Measurements from ENCODE around the gene DNAH10. TPM values are rescaled to one million over a fixed set of nuclear protein-coding genes. Genes with fewer than 3 reads are reported as not detected.

The DNAH10 gene
- total and polyA plus RNA-seq, 2 of the 13 experiments (the other 11 are each of a cell fraction or from before 2014, with no cell fraction given): 0.01 to 0.02 TPM

DNA sequence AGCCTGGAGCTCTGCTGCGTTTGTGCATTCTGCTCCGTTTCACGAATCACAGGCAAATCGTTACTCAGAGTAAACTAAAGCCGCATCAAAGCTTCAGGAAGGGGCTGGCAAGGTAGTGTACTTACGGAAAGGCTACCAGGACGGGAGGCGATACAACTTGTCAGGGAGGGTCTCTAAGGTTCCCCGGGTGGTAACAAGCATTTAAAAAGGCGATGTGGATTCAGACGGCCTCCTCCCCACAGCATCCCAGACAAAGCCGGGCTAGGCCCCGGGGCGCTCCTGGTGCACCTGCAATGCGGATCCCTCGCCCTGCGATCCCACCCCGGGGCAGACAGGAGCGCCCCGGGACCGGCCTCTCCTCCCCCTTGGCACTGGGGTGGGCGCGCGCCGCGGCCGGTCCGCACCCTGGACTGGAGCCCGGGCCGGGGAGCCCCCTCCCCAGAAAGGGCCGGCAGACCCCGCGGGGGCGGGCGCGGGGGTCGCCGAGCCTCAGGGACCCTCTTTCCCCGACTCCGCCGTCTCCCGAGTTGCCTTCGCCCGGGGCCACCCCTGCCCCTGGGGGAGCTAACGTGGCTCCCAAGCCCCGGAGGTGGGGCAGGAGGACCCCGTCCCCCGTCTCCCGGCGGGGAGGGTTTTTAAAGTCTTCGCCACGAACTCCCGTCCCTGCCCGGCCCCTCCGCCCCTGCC is 209.8 kb downstream of the DNAH10 start (continued):
- TF ChIP-seq, protein P1, sequence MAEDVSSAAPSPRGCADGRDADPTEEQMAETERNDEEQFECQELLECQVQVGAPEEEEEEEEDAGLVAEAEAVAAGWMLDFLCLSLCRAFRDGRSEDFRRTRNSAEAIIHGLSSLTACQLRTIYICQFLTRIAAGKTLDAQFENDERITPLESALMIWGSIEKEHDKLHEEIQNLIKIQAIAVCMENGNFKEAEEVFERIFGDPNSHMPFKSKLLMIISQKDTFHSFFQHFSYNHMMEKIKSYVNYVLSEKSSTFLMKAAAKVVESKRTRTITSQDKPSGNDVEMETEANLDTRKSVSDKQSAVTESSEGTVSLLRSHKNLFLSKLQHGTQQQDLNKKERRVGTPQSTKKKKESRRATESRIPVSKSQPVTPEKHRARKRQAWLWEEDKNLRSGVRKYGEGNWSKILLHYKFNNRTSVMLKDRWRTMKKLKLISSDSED (CRISPR knock-in tag; IDR thresholded peaks at IDR 0.05): no peak
- peak; percentile 55 for TF ChIP-seq KMT2A (CRISPR knock-in tag; IDR thresholded peaks at IDR 0.05)
- TF ChIP-seq, protein P2, sequence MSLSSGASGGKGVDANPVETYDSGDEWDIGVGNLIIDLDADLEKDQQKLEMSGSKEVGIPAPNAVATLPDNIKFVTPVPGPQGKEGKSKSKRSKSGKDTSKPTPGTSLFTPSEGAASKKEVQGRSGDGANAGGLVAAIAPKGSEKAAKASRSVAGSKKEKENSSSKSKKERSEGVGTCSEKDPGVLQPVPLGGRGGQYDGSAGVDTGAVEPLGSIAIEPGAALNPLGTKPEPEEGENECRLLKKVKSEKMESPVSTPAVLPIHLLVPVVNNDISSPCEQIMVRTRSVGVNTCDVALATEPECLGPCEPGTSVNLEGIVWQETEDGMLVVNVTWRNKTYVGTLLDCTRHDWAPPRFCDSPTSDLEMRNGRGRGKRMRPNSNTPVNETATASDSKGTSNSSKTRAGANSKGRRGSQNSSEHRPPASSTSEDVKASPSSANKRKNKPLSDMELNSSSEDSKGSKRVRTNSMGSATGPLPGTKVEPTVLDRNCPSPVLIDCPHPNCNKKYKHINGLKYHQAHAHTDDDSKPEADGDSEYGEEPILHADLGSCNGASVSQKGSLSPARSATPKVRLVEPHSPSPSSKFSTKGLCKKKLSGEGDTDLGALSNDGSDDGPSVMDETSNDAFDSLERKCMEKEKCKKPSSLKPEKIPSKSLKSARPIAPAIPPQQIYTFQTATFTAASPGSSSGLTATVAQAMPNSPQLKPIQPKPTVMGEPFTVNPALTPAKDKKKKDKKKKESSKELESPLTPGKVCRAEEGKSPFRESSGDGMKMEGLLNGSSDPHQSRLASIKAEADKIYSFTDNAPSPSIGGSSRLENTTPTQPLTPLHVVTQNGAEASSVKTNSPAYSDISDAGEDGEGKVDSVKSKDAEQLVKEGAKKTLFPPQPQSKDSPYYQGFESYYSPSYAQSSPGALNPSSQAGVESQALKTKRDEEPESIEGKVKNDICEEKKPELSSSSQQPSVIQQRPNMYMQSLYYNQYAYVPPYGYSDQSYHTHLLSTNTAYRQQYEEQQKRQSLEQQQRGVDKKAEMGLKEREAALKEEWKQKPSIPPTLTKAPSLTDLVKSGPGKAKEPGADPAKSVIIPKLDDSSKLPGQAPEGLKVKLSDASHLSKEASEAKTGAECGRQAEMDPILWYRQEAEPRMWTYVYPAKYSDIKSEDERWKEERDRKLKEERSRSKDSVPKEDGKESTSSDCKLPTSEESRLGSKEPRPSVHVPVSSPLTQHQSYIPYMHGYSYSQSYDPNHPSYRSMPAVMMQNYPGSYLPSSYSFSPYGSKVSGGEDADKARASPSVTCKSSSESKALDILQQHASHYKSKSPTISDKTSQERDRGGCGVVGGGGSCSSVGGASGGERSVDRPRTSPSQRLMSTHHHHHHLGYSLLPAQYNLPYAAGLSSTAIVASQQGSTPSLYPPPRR (CRISPR knock-in tag; IDR thresholded peaks at IDR 0.05; ENCODE audit: borderline replicate concordance): no peak
- no peak for TF ChIP-seq ATF7-NPFF (CRISPR knock-in tag; IDR thresholded peaks at IDR 0.05; ENCODE audit: low read depth)
- TF ChIP-seq, protein P3, sequence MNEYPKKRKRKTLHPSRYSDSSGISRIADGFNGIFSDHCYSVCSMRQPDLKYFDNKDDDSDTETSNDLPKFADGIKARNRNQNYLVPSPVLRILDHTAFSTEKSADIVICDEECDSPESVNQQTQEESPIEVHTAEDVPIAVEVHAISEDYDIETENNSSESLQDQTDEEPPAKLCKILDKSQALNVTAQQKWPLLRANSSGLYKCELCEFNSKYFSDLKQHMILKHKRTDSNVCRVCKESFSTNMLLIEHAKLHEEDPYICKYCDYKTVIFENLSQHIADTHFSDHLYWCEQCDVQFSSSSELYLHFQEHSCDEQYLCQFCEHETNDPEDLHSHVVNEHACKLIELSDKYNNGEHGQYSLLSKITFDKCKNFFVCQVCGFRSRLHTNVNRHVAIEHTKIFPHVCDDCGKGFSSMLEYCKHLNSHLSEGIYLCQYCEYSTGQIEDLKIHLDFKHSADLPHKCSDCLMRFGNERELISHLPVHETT (CRISPR knock-in tag; conservative IDR thresholded peaks at IDR 0.05): no peak
- TF ChIP-seq, protein P4, sequence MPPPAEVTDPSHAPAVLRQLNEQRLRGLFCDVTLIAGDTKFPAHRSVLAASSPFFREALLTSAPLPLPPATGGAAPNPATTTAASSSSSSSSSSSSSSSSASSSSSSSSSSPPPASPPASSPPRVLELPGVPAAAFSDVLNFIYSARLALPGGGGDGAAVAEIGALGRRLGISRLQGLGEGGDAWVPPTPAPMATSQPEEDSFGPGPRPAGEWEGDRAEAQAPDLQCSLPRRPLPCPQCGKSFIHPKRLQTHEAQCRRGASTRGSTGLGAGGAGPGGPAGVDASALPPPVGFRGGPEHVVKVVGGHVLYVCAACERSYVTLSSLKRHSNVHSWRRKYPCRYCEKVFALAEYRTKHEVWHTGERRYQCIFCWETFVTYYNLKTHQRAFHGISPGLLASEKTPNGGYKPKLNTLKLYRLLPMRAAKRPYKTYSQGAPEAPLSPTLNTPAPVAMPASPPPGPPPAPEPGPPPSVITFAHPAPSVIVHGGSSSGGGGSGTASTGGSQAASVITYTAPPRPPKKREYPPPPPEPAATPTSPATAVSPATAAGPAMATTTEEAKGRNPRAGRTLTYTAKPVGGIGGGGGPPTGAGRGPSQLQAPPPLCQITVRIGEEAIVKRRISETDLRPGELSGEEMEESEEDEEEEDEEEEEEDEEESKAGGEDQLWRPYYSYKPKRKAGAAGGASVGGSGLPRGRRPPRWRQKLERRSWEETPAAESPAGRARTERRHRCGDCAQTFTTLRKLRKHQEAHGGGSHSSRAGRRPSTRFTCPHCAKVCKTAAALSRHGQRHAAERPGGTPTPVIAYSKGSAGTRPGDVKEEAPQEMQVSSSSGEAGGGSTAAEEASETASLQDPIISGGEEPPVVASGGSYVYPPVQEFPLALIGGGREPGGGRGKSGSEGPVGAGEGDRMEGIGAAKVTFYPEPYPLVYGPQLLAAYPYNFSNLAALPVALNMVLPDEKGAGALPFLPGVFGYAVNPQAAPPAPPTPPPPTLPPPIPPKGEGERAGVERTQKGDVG (CRISPR knock-in tag; IDR thresholded peaks at IDR 0.05; ENCODE audit: borderline replicate concordance): no peak
- no peak for TF ChIP-seq TSC22D2 (CRISPR knock-in tag; IDR thresholded peaks at IDR 0.05; ENCODE audit: borderline replicate concordance)
- TF ChIP-seq ESRRA (CRISPR knock-in tag; IDR thresholded peaks at IDR 0.05; ENCODE audit: low read depth): no peak
- TF ChIP-seq, protein P5, sequence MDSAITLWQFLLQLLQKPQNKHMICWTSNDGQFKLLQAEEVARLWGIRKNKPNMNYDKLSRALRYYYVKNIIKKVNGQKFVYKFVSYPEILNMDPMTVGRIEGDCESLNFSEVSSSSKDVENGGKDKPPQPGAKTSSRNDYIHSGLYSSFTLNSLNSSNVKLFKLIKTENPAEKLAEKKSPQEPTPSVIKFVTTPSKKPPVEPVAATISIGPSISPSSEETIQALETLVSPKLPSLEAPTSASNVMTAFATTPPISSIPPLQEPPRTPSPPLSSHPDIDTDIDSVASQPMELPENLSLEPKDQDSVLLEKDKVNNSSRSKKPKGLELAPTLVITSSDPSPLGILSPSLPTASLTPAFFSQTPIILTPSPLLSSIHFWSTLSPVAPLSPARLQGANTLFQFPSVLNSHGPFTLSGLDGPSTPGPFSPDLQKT (CRISPR knock-in tag; IDR thresholded peaks at IDR 0.05; ENCODE audit: borderline replicate concordance): no peak
- no peak for TF ChIP-seq SNRNP70 (IDR thresholded peaks at IDR 0.05; ENCODE audit: low read depth, low read length)
- 0 out of 2 replicates have a peak, but pooled peaks have one; percentile 17 for TF ChIP-seq ZNF547 (CRISPR knock-in tag; IDR thresholded peaks at IDR 0.05)
- TF ChIP-seq ZNF296 (CRISPR knock-in tag; conservative IDR thresholded peaks at IDR 0.05): no peak
- TF ChIP-seq SOX13 (IDR thresholded peaks at IDR 0.05): no peak
- TF ChIP-seq SOX13 (CRISPR knock-in tag; conservative IDR thresholded peaks at IDR 0.05 in 1 of 2, IDR thresholded peaks at IDR 0.05 in 1 of 2): peak in 1 of 2 experiments; percentile 17; a peak in 1 of 4 replicates
- TF ChIP-seq, protein P6, sequence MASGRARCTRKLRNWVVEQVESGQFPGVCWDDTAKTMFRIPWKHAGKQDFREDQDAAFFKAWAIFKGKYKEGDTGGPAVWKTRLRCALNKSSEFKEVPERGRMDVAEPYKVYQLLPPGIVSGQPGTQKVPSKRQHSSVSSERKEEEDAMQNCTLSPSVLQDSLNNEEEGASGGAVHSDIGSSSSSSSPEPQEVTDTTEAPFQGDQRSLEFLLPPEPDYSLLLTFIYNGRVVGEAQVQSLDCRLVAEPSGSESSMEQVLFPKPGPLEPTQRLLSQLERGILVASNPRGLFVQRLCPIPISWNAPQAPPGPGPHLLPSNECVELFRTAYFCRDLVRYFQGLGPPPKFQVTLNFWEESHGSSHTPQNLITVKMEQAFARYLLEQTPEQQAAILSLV (CRISPR knock-in tag; IDR thresholded peaks at IDR 0.05; ENCODE audit: borderline replicate concordance): no peak
